Suppressor macrophage (primary cell): ENCODE results near the gene CARF.
"Not testable (repeated sequence)": the region's sequence is repeated elsewhere in the genome, so short reads cannot be mapped to it uniquely, and the experiment has no call there.

Experiments
- DNase-seq, 4 experiments: peaks; one replicate each; pipeline ENCODE4 v3.0.0-alpha.2; 2020 to 2022

The CARF gene

GRCh38 chr2:202934456-202934855, 22.4 kb downstream of the CARF start:
- no peak for DNase-seq

GRCh38 chr2:202938960-202939359, 26.9 kb downstream of the CARF start:
- DNase-seq: no peak

GRCh38 chr2:202941771-202942170, 29.7 kb downstream of the CARF start:
- DNase-seq: no peak

GRCh38 chr2:202944408-202944807, 32.3 kb downstream of the CARF start:
- no peak for DNase-seq

GRCh38 chr2:202944816-202945215, 32.7 kb downstream of the CARF start:
- DNase-seq: no peak

- no peak for DNase-seq
Observed at GRCh38 chr2:202945497-202945896, 33.4 kb downstream of the CARF start.

- DNase-seq: not testable (repeated sequence)
Observed at GRCh38 chr2:202949333-202949732, 37.3 kb downstream of the CARF start.

GRCh38 chr2:202950592-202950991, 38.5 kb downstream of the CARF start:
- peak; percentile 59 to 93 (median 76) for DNase-seq

GRCh38 chr2:202960524-202960923, 48.4 kb downstream of the CARF start:
- no peak for DNase-seq

GRCh38 chr2:202963712-202964111, 51.6 kb downstream of the CARF start:
- no peak for DNase-seq

- peak; percentile 69 to 85 (median 79) for DNase-seq
Observed at GRCh38 chr2:202965810-202966460, 53.9 kb downstream of the CARF start.

- not testable (repeated sequence) for DNase-seq
Observed at GRCh38 chr2:202969404-202969803, 57.3 kb downstream of the CARF start.

- no peak for DNase-seq
Observed at GRCh38 chr2:202976809-202977208, 64.7 kb downstream of the CARF start.

- no peak for DNase-seq
Observed at GRCh38 chr2:202982779-202983491, 70.9 kb downstream of the CARF start.

GRCh38 chr2:202989749-202990148, 77.7 kb downstream of the CARF start:
- DNase-seq: no peak

GRCh38 chr2:202990501-202990900, 78.4 kb downstream of the CARF start:
- no peak for DNase-seq

GRCh38 chr2:202997113-202997512, 85.0 kb downstream of the CARF start:
- peak; percentile 46 to 87 (median 80) for DNase-seq

- DNase-seq: no peak
Observed at GRCh38 chr2:203002054-203002821, 90.2 kb downstream of the CARF start.

GRCh38 chr2:203003716-203004115, 91.6 kb downstream of the CARF start:
- no peak for DNase-seq

GRCh38 chr2:203014456-203015199, 102.6 kb downstream of the CARF start, which contains the start of gene NBEAL1:
Gene NBEAL1 (plus strand): TSS chr2:203014875. CDS start chr2:203016385, 1,510 bp downstream.
- DNase-seq: peak; percentile 99 to 100 (median 99)

- DNase-seq: no peak
Observed at GRCh38 chr2:203016716-203017115, 104.6 kb downstream of the CARF start.

GRCh38 chr2:203018181-203018580, 106.1 kb downstream of the CARF start:
- no peak for DNase-seq

GRCh38 chr2:203019142-203019541, 107.1 kb downstream of the CARF start:
- DNase-seq: no peak
